ENCODE results near the gene GDI2. TPM values are rescaled to one million over a fixed set of nuclear protein-coding genes. Genes with fewer than 3 reads are reported as not detected.

The GDI2 gene
- total and polyA plus RNA-seq, 2 of the 13 experiments (the other 11 are each of a cell fraction or from before 2014, with no cell fraction given) = 153 to 477 TPM

- TF ChIP-seq, protein P1, sequence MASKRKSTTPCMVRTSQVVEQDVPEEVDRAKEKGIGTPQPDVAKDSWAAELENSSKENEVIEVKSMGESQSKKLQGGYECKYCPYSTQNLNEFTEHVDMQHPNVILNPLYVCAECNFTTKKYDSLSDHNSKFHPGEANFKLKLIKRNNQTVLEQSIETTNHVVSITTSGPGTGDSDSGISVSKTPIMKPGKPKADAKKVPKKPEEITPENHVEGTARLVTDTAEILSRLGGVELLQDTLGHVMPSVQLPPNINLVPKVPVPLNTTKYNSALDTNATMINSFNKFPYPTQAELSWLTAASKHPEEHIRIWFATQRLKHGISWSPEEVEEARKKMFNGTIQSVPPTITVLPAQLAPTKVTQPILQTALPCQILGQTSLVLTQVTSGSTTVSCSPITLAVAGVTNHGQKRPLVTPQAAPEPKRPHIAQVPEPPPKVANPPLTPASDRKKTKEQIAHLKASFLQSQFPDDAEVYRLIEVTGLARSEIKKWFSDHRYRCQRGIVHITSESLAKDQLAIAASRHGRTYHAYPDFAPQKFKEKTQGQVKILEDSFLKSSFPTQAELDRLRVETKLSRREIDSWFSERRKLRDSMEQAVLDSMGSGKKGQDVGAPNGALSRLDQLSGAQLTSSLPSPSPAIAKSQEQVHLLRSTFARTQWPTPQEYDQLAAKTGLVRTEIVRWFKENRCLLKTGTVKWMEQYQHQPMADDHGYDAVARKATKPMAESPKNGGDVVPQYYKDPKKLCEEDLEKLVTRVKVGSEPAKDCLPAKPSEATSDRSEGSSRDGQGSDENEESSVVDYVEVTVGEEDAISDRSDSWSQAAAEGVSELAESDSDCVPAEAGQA (IDR thresholded peaks at IDR 0.05; ENCODE audit: low read depth) = 0 out of 2 replicates have a peak, but pooled peaks have one; percentile 28
- TF ChIP-seq, protein P1 (CRISPR knock-in tag; IDR thresholded peaks at IDR 0.05; ENCODE audit: borderline replicate concordance) = no peak
- TF ChIP-seq RARG (CRISPR knock-in tag; IDR thresholded peaks at IDR 0.05; ENCODE audit: low read depth) = no peak
- TF ChIP-seq ARNTL (CRISPR knock-in tag; IDR thresholded peaks at IDR 0.05) = peak; percentile 58; the same call in 1 of the 2 replicates
- TF ChIP-seq, protein P2, sequence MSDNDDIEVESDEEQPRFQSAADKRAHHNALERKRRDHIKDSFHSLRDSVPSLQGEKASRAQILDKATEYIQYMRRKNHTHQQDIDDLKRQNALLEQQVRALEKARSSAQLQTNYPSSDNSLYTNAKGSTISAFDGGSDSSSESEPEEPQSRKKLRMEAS (IDR thresholded peaks at IDR 0.05) = peak; percentile 31; the same call in 1 of the 2 replicates
- no peak for TF ChIP-seq ZNF160 (CRISPR knock-in tag; IDR thresholded peaks at IDR 0.05)
- TF ChIP-seq, protein P3, sequence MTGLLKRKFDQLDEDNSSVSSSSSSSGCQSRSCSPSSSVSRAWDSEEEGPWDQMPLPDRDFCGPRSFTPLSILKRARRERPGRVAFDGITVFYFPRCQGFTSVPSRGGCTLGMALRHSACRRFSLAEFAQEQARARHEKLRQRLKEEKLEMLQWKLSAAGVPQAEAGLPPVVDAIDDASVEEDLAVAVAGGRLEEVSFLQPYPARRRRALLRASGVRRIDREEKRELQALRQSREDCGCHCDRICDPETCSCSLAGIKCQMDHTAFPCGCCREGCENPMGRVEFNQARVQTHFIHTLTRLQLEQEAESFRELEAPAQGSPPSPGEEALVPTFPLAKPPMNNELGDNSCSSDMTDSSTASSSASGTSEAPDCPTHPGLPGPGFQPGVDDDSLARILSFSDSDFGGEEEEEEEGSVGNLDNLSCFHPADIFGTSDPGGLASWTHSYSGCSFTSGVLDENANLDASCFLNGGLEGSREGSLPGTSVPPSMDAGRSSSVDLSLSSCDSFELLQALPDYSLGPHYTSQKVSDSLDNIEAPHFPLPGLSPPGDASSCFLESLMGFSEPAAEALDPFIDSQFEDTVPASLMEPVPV (CRISPR knock-in tag; IDR thresholded peaks at IDR 0.05) = no peak
- TF ChIP-seq ZNF446 (CRISPR knock-in tag; IDR thresholded peaks at IDR 0.05) = no peak
- peak; percentile 42 for TF ChIP-seq ASH2L (IDR thresholded peaks at IDR 0.05; ENCODE audit: insufficient read length, low read depth, low read length)
- TF ChIP-seq, protein P4, sequence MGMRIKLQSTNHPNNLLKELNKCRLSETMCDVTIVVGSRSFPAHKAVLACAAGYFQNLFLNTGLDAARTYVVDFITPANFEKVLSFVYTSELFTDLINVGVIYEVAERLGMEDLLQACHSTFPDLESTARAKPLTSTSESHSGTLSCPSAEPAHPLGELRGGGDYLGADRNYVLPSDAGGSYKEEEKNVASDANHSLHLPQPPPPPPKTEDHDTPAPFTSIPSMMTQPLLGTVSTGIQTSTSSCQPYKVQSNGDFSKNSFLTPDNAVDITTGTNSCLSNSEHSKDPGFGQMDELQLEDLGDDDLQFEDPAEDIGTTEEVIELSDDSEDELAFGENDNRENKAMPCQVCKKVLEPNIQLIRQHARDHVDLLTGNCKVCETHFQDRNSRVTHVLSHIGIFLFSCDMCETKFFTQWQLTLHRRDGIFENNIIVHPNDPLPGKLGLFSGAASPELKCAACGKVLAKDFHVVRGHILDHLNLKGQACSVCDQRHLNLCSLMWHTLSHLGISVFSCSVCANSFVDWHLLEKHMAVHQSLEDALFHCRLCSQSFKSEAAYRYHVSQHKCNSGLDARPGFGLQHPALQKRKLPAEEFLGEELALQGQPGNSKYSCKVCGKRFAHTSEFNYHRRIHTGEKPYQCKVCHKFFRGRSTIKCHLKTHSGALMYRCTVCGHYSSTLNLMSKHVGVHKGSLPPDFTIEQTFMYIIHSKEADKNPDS (CRISPR knock-in tag; IDR thresholded peaks at IDR 0.05) = no peak
- no peak for TF ChIP-seq ZSCAN9 (CRISPR knock-in tag; IDR thresholded peaks at IDR 0.05; ENCODE audit: borderline replicate concordance)
- TF ChIP-seq, protein P5, sequence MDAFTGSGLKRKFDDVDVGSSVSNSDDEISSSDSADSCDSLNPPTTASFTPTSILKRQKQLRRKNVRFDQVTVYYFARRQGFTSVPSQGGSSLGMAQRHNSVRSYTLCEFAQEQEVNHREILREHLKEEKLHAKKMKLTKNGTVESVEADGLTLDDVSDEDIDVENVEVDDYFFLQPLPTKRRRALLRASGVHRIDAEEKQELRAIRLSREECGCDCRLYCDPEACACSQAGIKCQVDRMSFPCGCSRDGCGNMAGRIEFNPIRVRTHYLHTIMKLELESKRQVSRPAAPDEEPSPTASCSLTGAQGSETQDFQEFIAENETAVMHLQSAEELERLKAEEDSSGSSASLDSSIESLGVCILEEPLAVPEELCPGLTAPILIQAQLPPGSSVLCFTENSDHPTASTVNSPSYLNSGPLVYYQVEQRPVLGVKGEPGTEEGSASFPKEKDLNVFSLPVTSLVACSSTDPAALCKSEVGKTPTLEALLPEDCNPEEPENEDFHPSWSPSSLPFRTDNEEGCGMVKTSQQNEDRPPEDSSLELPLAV (CRISPR knock-in tag; conservative IDR thresholded peaks at IDR 0.05; ENCODE audit: low read depth) = no peak
- peak; percentile 71 for TF ChIP-seq MAFF (IDR thresholded peaks at IDR 0.05; ENCODE audit: low read depth, low read length)
- TF ChIP-seq PAXIP1 (CRISPR knock-in tag; conservative IDR thresholded peaks at IDR 0.05) = peak; percentile 62
These were observed 64.8 kb downstream of the GDI2 start (continued) for GRCh38 chr10:5748394-5748803.
